Parathyroid adenoma (tissue), 2 donors: ENCODE results near the gene C21orf91.

ENCODE experiments used
- H2AFZ ChIP-seq: fragments of 300-600 bp; sonication (generic); one replicate; pipeline ENCODE4 v1.7.0; 2017; ENCODE audit warnings: antibody characterized with exemption, mild to moderate bottlenecking
- H3K27ac ChIP-seq: fragments of 300-600 bp; sonication (generic); one replicate; pipeline ENCODE4 v1.7.0; 2017
- H3K27me3 ChIP-seq: fragments of 300-600 bp; sonication (generic); one replicate; pipeline ENCODE4 v1.7.0; 2017; ENCODE audit warnings: low read length; ENCODE audit not compliant: control insufficient read depth, insufficient read depth
- H3K36me3 ChIP-seq: fragments of 300-600 bp; sonication (generic); one replicate; pipeline ENCODE4 v1.7.0; 2017; ENCODE audit warnings: low read length; ENCODE audit not compliant: control insufficient read depth, insufficient read depth
- H3K4me1 ChIP-seq: fragments of 300-600 bp; sonication (generic); one replicate; pipeline ENCODE4 v1.7.0; 2017; ENCODE audit warnings: control low read depth
- H3K4me2 ChIP-seq: fragments of 300-600 bp; sonication (generic); one replicate; pipeline ENCODE4 v1.7.0; 2017; ENCODE audit warnings: low read length
- H3K4me3 ChIP-seq: fragments of 300-600 bp; sonication (generic); one replicate; pipeline ENCODE4 v1.7.0; 2017; ENCODE audit warnings: low read depth, low read length
- H3K79me2 ChIP-seq: fragments of 300-600 bp; sonication (generic); one replicate; pipeline ENCODE4 v1.7.0; 2017; ENCODE audit warnings: control low read depth
- H3K9ac ChIP-seq: fragments of 300-600 bp; sonication (generic); one replicate; pipeline ENCODE4 v1.7.0; 2017; ENCODE audit warnings: mild to moderate bottlenecking
- H3K9me3 ChIP-seq: fragments of 300-600 bp; sonication (generic); one replicate; pipeline ENCODE4 v1.7.0; 2017; ENCODE audit warnings: low read length; ENCODE audit not compliant: control insufficient read depth
- CTCF ChIP-seq: fragments of 300-600 bp; sonication (generic); IDR thresholded peaks from one replicate; pipeline ENCODE4 v1.7.0; 2017; ENCODE audit warnings: antibody characterized with exemption, mild to moderate bottlenecking
- donor health status: primary hyperparathyroidism.

Gene C21orf91

GRCh38 chr21:17853393-17854275 is 34.5 kb upstream of the C21orf91 start:
- Histone ChIP-seq H3K79me2 (no peaks in the 10 kb centered on the region), H3K9ac (no peak overlapping the region), H3K27me3 (no peaks in the 10 kb centered on the region), H2AFZ (no peak overlapping the region), H3K27ac (no peak overlapping the region), H3K36me3 (no peaks in the 10 kb centered on the region), H3K4me1 (no peaks in the 10 kb centered on the region), H3K9me3 (no peaks in the 10 kb centered on the region), H3K4me2 (no peak overlapping the region), H3K4me3 (no peak overlapping the region)
- no peak for TF ChIP-seq CTCF

- no peak overlapping the region for H3K27ac ChIP-seq
Observed at GRCh38 chr21:17848228-17848627, 29.1 kb upstream of the C21orf91 start.

GRCh38 chr21:17841103-17841502 is 21.9 kb upstream of the C21orf91 start:
- Histone ChIP-seq H3K27ac (no peak overlapping the region), H3K27me3 (no peaks in the 10 kb centered on the region), H3K4me1 (no peaks in the 10 kb centered on the region), H3K36me3 (no peaks in the 10 kb centered on the region), H3K9me3 (no peaks in the 10 kb centered on the region), H3K79me2 (no peaks in the 10 kb centered on the region), H2AFZ (no peak overlapping the region), H3K9ac (no peak overlapping the region), H3K4me2 (no peak overlapping the region), H3K4me3 (no peak overlapping the region)
- TF ChIP-seq CTCF, result no peak

More at GRCh38 chr21:17848228-17848627, 29.1 kb upstream of the C21orf91 start:
- no peaks in the 10 kb centered on the region for H3K79me2 ChIP-seq
- H3K9me3 ChIP-seq, result no peaks in the 10 kb centered on the region
- no peak overlapping the region for H3K9ac ChIP-seq
- TF ChIP-seq CTCF, result no peak
- H2AFZ ChIP-seq, result no peak overlapping the region
- H3K4me2 ChIP-seq, result no peak overlapping the region
- no peak overlapping the region for H3K4me3 ChIP-seq
- H3K4me1 ChIP-seq, result no peaks in the 10 kb centered on the region
- no peaks in the 10 kb centered on the region for H3K27me3 ChIP-seq
- no peaks in the 10 kb centered on the region for H3K36me3 ChIP-seq

- H3K9me3 ChIP-seq, result no peaks in the 10 kb centered on the region
- no peak overlapping the region for H2AFZ ChIP-seq
- no peak overlapping the region for H3K9ac ChIP-seq
- H3K36me3 ChIP-seq, result no peaks in the 10 kb centered on the region
- no peaks in the 10 kb centered on the region for H3K4me1 ChIP-seq
- no peak overlapping the region for H3K4me3 ChIP-seq
- no peaks in the 10 kb centered on the region for H3K27me3 ChIP-seq
- no peaks in the 10 kb centered on the region for H3K79me2 ChIP-seq
- no peak for TF ChIP-seq CTCF
- H3K27ac ChIP-seq, result no peak overlapping the region
- no peak overlapping the region for H3K4me2 ChIP-seq
Observed at GRCh38 chr21:17834639-17835354, 15.6 kb upstream of the C21orf91 start.
